Activated CD8-positive, alpha-beta memory T cell treated with anti-CD3 and anti-CD28 coated beads, Interleukin-2, amount 50 U/mL, for 24 hours (primary cell): Measurements from ENCODE around the gene CDK9.

Source experiments
- DNase-seq: peaks from one replicate; pipeline ENCODE4 v3.0.0-alpha.2; 2020; ENCODE audit errors: extremely low read depth

Gene CDK9

DNA sequence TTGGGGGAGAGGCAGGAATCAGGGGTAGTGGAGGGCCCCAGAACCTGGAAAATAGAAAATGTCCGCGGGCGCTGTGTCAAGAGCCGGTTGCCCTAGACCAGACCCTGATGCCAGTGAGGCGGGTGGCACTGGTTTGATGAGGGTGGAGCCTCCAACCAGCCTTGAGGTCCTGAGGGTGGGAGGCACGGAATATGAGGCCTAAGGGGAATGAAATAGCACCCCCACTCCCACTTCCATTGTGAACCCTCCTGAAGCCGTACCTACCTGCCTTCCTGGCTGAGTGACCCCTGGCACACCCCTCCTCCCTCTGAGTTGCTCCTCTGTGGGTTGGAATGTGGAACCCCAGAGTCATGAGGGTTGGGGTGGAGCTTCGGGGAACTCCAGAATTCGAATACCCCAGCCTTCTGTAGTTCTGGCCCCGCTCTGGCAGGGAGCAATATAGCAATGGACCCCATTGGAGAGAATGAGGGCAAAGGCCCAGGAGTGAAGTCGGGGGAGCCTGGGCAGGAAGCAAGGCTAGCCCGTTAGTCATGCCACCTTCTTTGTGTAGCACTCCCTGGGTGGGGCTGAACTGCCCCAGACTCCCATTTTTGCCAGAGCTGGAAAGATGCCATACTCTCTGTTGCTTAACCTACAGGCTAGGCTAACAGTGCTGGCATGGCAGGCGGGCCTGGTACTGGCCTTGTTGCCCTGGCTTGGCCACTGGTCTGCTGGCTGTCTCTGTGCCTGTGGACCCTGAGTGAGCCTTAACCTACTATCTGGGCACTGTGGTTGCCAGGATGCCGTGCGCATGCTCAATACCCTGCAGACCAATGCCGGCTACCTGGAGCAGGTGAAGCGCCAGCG is 17.9 kb downstream of the CDK9 start:
- no peak for DNase-seq

DNA sequence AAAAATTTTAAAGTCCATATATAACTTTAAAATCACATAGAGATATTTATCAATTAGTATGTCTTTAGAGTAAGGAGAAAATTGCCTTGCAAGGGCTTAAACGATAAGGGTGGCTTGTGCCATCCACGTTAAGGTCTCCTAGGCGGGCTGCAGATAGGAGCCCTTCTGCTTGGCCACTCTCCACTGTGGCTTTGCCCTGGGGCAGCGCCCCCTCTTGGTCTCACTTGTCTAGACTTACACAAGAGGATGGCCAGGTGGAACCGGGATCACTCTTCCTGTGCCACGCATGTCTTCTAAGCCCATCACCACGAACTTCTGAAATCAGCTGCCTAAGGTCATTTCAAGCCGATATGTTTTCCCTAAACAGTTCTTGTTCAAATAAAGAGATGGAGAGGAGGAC is 19.8 kb downstream of the CDK9 start:
- no peak for DNase-seq

DNA sequence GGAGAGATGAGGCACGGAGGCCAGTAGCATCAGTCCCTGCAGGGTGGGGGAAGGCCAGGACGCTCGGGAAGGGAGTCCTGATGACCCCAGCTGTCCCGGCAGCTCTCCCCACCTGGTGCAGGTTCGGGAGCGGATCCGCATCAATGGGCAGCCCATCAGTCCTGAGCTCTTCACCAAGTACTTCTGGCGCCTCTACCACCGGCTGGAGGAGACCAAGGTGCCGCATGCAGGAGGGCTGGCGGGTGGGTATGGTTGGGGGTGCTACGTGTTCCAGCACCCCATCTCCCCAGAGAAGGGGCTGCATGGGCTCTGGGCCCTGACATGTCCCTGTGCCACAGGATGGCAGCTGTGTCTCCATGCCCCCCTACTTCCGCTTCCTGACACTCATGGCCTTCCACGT is 21.0 kb downstream of the CDK9 start:
- DNase-seq, result no peak

GRCh38 chr9:127808347-127809001 is 22.6 kb downstream of the CDK9 start:
- DNase-seq, result no peak

DNA sequence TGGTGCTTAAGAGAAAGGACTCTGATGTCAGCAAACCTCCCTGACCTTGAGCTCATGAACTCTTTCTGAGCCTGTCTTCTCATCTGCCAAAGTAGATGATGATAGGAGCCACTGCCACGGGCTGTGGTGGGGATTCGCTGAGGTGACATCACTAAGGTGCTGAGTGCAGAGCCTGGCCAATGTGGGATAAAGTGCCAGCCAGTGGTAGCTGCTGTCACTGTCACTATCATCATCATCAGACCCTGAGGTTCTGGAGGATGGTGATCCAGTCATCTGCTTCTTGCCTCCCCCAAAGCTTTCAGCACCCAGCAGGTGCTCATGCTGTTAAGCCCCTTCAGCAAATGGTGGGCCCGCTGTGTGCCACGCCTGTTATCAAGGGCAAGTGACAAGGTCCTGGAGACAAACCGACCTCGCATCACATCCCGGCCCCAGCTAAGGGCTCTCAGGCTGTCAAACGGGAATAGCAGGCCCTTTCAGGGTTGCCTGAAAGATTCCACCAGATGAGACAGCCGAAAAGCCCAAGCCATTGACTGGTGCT is 23.2 kb downstream of the CDK9 start:
- no peak for DNase-seq

DNA sequence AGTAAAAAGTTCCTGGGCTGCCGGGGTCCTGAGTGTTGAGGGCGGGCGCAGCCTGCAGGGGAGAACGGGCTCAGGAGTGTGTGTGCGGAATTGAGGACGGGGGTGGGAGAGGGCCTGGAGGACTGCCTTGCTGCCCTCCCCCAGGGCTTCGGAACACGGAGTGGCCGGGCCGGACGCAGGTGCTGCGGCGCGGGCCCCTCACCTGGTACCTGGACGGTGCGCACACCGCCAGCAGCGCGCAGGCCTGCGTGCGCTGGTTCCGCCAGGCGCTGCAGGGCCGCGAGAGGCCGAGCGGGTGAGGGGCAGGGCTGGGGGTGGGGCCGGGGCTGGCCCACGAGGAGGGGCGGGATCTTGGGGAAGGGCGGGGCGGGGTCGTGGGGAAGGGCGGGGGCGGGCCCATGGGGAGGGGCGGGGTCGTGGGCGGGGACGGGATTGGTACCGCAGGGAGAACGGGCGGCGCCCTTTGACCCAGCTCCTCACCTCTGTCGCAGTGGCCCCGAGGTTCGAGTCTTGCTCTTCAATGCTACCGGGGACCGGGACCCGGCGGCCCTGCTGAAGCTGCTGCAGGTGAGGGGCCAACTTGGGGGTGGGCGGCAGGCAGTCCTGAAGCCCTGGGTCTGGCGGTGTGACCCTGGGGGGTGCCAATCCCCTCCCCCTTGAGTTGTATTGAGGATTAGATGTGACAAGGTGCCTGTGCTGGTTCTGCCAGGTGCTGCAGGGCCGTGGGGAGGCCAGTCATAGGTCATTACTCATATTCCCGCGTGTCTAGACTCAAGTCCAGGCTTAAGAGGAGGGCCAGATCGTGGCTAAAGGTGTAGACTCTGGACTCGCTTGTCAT is 23.9 kb downstream of the CDK9 start:
- DNase-seq, result no peak

DNA sequence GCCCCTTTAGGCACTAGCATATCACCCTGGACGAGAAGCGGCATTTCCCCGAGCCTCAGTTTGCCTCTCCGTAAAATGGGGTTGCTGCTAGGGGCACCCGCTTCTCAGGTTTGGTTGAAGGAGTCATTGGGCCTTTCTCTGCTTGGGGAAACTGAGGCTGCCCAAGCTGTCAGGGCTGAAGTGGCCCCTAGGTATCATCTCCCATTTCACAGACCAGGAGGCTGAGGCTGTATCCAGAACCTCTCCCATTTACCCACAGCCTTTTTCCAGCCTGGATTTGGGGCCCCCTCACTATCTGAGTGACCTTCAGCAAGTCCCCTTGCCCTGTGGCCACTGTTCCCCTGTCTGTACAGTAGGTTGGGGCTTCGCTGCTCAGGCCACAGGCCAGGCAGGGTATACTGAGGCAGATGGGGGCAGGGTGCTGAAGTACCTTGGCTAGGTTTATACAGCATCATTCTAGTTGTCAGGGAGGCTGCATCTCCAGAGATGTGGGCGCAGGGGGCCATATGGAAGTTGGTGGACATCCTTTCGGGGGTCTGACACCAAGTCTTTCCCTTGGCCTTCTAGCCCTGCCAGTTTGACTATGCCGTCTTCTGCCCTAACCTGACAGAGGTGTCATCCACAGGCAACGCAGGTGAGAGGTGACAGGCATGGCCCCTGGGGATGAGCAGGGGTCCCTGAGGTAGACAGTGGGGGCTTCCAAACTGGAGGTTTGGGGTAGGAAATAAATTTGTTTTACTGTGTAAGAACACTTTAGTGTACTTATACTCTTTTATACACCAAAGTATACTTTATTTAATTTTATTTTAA is 24.7 kb downstream of the CDK9 start:
- no peak for DNase-seq

DNA sequence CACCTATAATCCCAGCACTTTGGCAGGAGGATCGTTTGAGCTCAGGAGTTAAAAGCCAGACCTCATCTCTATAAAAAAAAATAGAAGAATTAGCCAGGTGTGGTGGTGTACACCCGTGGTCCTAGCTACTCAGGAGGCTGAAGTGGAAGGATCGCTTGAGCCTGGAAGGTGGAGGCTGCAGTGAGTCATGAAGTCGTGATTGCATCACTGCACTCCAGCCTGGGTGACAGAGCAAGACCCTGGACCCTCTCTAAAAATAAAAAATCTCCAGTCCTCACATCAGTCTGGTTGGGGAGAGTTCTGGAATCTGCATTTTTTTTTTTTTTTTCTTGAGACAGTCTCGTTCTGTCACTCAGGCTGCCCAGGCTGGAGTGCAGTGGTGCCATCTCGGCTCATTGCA is 26.2 kb downstream of the CDK9 start:
- no peak for DNase-seq

DNA sequence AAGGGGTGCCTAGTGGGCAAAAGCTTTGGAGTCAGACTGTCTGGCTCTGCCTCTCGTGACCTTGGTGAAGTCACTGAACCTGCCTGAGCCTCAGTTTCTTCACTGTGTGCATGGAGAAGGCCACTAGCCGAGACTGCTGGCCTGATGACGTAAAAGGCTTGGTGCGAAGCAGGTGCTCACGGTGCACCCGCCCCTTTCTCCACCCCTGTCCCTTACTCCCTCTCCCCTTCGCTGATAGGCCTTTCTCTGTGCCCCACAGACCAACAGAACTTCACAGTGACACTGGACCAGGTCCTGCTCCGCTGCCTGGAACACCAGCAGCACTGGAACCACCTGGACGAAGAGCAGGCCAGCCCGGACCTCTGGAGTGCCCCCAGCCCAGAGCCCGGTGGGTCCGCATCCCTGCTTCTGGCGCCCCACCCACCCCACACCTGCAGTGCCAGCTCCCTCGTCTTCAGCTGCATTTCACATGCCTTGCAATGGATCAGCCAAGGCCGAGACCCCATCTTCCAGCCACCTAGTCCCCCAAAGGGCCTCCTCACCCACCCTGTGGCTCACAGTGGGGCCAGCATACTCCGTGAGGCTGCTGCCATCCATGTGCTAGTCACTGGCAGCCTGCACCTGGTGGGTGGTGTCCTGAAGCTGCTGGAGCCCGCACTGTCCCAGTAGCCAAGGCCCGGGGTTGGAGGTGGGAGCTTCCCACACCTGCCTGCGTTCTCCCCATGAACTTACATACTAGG is 27.3 kb downstream of the CDK9 start:
- no peak for DNase-seq

DNA sequence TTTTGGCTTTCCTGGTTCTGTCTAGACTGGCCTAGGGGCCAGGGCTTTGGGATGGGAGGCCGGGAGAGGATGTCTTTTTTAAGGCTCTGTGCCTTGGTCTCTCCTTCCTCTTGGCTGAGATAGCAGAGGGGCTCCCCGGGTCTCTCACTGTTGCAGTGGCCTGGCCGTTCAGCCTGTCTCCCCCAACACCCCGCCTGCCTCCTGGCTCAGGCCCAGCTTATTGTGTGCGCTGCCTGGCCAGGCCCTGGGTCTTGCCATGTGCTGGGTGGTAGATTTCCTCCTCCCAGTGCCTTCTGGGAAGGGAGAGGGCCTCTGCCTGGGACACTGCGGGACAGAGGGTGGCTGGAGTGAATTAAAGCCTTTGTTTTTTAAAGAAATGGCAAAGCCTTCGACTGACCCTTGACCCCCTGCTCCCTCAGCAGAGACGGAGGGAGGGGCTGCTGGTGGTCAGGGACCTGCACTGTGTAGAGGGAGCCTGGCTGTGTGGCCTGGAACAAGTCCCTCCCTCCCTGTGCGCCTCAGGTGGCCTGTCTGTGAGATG is 27.9 kb downstream of the CDK9 start:
- DNase-seq, result no peak

GRCh38 chr9:127814619-127815511 is 29.0 kb downstream of the CDK9 start:
- no peak for DNase-seq

GRCh38 chr9:127815512-127816361 is 29.9 kb downstream of the CDK9 start:
- no peak for DNase-seq

- no peak for DNase-seq
Measured at GRCh38 chr9:127816362-127816725, 30.5 kb downstream of the CDK9 start.

DNA sequence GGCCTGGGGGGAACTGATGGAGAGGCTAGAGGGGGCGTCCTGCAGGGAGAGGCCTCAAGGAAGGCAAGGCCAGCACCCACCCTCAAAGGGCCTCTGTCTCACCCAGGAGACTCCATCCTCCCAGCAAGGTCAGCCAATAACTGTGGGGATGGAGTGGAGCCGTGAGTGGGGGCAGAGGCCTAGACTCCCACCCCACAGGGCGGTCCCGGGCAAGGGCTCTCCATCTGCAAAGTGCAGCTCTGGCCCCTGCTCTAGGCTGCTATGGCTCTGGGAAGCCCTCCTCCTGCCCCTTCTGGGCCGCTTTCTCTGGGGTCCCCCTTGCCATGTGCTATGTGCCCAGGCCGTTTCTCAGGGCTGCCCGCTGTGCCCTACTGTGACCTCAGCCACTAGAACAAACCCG is 30.9 kb downstream of the CDK9 start:
- DNase-seq, result no peak

DNA sequence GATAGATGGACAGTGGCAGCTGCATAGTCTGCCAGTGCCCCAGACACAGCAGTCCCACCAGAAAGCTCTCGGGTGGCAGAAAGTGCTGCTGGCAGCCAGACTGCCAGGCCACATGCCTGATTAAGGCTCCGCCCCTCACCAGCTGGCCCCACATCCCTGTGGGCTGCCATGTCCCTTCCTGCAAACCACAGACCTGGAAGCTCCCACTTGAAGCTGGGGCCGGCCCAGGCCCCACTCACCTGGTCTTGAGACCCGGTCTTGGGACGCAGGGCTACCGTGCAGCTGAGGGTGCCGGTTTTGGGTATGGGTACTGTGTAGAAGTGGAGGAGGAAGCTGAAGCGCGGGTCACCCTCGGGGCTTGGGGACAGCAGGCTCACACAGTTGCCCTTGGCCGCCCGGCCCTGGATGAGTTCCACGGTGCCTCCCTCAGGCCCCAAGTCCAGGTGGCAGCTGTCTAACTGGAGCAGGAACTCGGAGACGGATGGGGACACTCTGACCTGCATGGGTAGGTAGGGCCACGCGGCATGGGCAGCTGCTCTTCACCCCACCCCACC is 32.1 kb downstream of the CDK9 start:
- no peak for DNase-seq

- DNase-seq, result no peak
Measured at GRCh38 chr9:127818574-127818973, 32.7 kb downstream of the CDK9 start.

DNA sequence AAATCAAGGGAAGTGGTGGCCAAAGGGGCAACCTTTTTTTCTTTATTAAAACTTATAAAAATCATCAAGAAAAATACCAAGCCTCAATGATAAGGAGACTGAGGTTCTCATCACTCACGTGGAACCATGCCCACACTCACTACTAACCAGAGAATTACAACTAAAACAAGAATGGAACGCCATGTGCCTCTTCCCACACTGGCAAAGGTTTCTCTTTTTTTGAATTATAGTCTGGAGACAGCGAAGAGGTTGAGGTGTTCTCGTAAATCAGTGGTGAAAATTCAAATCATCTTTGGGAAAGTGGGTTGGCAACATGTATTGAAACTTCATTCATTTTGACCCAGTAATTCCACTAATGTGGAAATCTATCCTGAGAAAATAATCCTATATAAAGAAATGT is 36.3 kb downstream of the CDK9 start:
- no peak for DNase-seq
